Lung (tissue), 12 donors: ENCODE results near the gene CRACR2B. TPM values are rescaled to one million over a fixed set of nuclear protein-coding genes. Genes with fewer than 3 reads are reported as not detected.

Experiments
- ATAC-seq: fragments of 200-7000 bp; cut with Tn5 transposase; one replicate; pipeline ENCODE4 v1.9.1; 2020; ENCODE audit warnings: moderate number of reproducible peaks; ENCODE audit not compliant: insufficient read depth, low FRiP score
- DNase-seq, 3 donors: peaks; one replicate each; pipeline ENCODE4 v3.0.0-alpha.2; 2013 to 2017
- H3K27ac ChIP-seq, 2 donors: one replicate each; pipeline ENCODE4 v1.5.1; 2013; ENCODE audit warnings: mild to moderate bottlenecking in 2 of 2, moderate library complexity in 2 of 2, control low read depth in 1 of 2, inconsistent platforms in 1 of 2, low read depth in 1 of 2, low read length in 1 of 2
- H3K27me3 ChIP-seq, 3 donors: one replicate each; pipeline ENCODE4 v1.5.1; 2013; ENCODE audit warnings: low read length in 2 of 3; ENCODE audit not compliant: control insufficient read depth in 3 of 3, insufficient read depth in 3 of 3
- H3K36me3 ChIP-seq, 4 donors: one replicate each; pipeline ENCODE4 v1.5.1; 2013; ENCODE audit warnings: low read length in 4 of 4, mild to moderate bottlenecking in 1 of 4, moderate library complexity in 1 of 4; ENCODE audit not compliant: control insufficient read depth in 4 of 4, insufficient read depth in 4 of 4
- H3K4me1 ChIP-seq, 5 donors: one replicate each; pipeline ENCODE4 v1.5.1; 2013; ENCODE audit warnings: low read length in 5 of 5, mild to moderate bottlenecking in 2 of 5, moderate library complexity in 1 of 5; ENCODE audit not compliant: control insufficient read depth in 5 of 5, insufficient read depth in 5 of 5
- H3K4me3 ChIP-seq: one replicate; pipeline ENCODE4 v1.5.1; 2013; ENCODE audit warnings: mild to moderate bottlenecking, control low read depth, moderate library complexity
- H3K9ac ChIP-seq, 2 donors: one replicate each; pipeline ENCODE4 v1.5.1; 2013; ENCODE audit warnings: low read length in 2 of 2, control low read depth in 1 of 2; ENCODE audit not compliant: insufficient read depth in 1 of 2
- H3K9me3 ChIP-seq, 4 donors: one replicate each; pipeline ENCODE4 v1.5.1; 2013; ENCODE audit warnings: low read length in 3 of 4, mild to moderate bottlenecking in 1 of 4, moderate library complexity in 1 of 4; ENCODE audit not compliant: control insufficient read depth in 4 of 4, insufficient read depth in 3 of 4
- WGBS, 2 donors: extraction: QIAGEN DNeasy Blood & Tissue Kit; methylation state at CpG; one replicate each; pipeline ENCODE4 v1.1.7; 2013; 5-methylcytosine and 5-hydroxymethylcytosine counted together
- polyA plus RNA-seq, 2 donors: library from polyadenylated mRNA; stranded (reverse); fragments of 200-250 nt; gene quantifications; one replicate each; pipeline ENCODE4 v1.2.1, GENCODE V29; 2013
- total RNA-seq, 2 donors: library from RNA; depleted of rRNA in 1 of 2; stranded (reverse); fragments of >200 nt in 1 of 2; gene quantifications; one replicate each; pipeline ENCODE4 v1.2.1, GENCODE V29; 2014 to 2021
- TF ChIP-seq, protein P1 (sequence below): IDR thresholded peaks from 2 replicates; pipeline ENCODE4 v1.5.1; 2012; ENCODE audit warnings: mild to moderate bottlenecking; ENCODE audit errors: control extremely low read depth, extremely low read depth
- donor health status: control.
- donor health status: control.
- donor health status: Bipolar disorder and iron deficiency.
- donor health status: healthy.
- donor health status: DM: yes; HTN: yes; CAD: no.

Gene CRACR2B
- total and polyA plus RNA-seq, 4 donors = 17.9 to 45.1 (median 31.7) TPM

DNA sequence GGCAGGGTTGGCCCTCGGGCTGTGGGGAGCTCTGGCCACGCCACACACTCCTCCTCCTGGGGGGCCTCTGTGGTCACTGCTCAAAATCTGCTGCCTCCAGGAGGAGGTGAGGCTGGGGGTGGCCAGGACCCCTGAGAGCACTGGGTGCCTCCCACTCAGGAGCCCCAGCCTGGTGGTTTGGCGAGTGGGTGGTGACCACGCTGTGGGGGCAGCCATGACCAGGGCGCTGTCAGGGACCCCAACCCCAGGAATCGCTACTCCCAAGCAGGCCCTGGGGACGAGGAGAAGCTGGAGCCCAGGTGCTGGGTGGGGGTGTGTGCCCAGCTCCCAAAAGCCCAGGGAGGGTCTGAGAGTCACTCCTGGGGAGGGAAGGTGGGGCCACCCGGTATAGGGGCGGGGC lies 45.1 kb downstream of the CRACR2B start:
- DNase-seq (no peak), ATAC-seq (no peak)
- WGBS, 2 donors = 91 to 94% methylated on average over 9 of the region's 9 CpGs
- Histone ChIP-seq H3K9me3 (no peaks in the 10 kb centered on the region), H3K36me3 (peaks cover 0 to 6% (median 4%) of the 10 kb centered on the region in 4 donors), H3K27ac (no peak overlapping the region), H3K4me1 (peaks cover 0 to 8% (median 0%) of the 10 kb centered on the region in 5 donors), H3K27me3 (no peaks in the 10 kb centered on the region), H3K4me3 (no peak overlapping the region), H3K9ac (no peak overlapping the region)
- TF ChIP-seq, protein P1, sequence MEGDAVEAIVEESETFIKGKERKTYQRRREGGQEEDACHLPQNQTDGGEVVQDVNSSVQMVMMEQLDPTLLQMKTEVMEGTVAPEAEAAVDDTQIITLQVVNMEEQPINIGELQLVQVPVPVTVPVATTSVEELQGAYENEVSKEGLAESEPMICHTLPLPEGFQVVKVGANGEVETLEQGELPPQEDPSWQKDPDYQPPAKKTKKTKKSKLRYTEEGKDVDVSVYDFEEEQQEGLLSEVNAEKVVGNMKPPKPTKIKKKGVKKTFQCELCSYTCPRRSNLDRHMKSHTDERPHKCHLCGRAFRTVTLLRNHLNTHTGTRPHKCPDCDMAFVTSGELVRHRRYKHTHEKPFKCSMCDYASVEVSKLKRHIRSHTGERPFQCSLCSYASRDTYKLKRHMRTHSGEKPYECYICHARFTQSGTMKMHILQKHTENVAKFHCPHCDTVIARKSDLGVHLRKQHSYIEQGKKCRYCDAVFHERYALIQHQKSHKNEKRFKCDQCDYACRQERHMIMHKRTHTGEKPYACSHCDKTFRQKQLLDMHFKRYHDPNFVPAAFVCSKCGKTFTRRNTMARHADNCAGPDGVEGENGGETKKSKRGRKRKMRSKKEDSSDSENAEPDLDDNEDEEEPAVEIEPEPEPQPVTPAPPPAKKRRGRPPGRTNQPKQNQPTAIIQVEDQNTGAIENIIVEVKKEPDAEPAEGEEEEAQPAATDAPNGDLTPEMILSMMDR = no peak

DNA sequence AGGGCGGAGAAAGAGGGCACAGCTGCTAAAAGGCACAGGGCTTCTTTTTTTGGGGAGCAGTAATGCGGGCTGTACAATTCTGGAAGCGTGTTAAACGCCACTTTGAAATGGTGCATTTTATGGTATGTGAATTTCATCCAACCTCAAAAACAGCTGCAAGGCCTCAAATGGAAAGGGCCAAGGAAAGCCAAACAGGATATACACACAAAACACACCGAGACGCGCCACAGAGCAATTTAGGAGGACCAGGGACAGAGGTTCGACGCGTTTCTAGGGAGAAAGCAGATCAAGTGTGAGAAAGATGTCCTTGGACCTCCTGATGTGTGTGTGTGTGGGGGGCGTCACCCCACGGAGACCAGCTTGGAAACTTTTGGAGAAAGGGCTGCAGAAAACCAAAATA lies 46.0 kb downstream of the CRACR2B start:
- ATAC-seq (no peak), DNase-seq (peak in 2 of 3 donors; percentile 64 to 74)
- Histone ChIP-seq H3K4me1 (peaks cover 0 to 8% (median 0%) of the 10 kb centered on the region in 5 donors), H3K4me3 (no peak overlapping the region), H3K36me3 (peaks cover 0 to 6% (median 2%) of the 10 kb centered on the region in 4 donors), H3K27me3 (no peaks in the 10 kb centered on the region), H3K9me3 (no peaks in the 10 kb centered on the region), H3K27ac (no peak overlapping the region), H3K9ac (peak overlapping the region in 1 of 2 donors; percentile 11)
- TF ChIP-seq, protein P1 = no peak
- WGBS, 2 donors = 63 to 78% methylated on average over 12 of the region's 12 CpGs

- Histone ChIP-seq H3K9ac (no peak overlapping the region), H3K27me3 (no peaks in the 10 kb centered on the region), H3K27ac (no peak overlapping the region), H3K36me3 (peaks cover 0 to 12% (median 1%) of the 10 kb centered on the region in 4 donors), H3K4me3 (no peak overlapping the region), H3K9me3 (no peaks in the 10 kb centered on the region), H3K4me1 (peaks cover 0 to 8% (median 0%) of the 10 kb centered on the region in 5 donors)
- 94 to 97% methylated on average over 16 of the region's 16 CpGs for WGBS, 2 donors
- no peak for DNase-seq
- TF ChIP-seq, protein P1 = no peak
- no peak for ATAC-seq
Measured at GRCh38 chr11:875203-875602, 47.5 kb downstream of the CRACR2B start.

GRCh38 chr11:875769-876301 lies 48.1 kb downstream of the CRACR2B start:
- Histone ChIP-seq H3K9me3 (no peaks in the 10 kb centered on the region), H3K4me3 (no peak overlapping the region), H3K36me3 (peaks cover 0 to 16% (median 3%) of the 10 kb centered on the region in 4 donors), H3K27me3 (no peaks in the 10 kb centered on the region), H3K4me1 (peaks cover 0 to 8% (median 0%) of the 10 kb centered on the region in 5 donors), H3K27ac (no peak overlapping the region), H3K9ac (no peak overlapping the region)
- 91 to 93% methylated on average over 21 of the region's 21 CpGs for WGBS, 2 donors
- DNase-seq = no peak
- ATAC-seq = no peak
- TF ChIP-seq, protein P1 = no peak
